HG02571 (cell line): ENCODE measurements around the gene MSX2.
"Not testable (repeated sequence)": the region's sequence is repeated elsewhere in the genome, so short reads cannot be mapped to it uniquely, and the experiment has no call there.

ENCODE experiments used
- ATAC-seq: cut with Tn5 transposase; IDR thresholded peaks from one replicate; pipeline ENCODE4 v1.9.1; 2021; ENCODE audit warnings: mild to moderate bottlenecking, moderate library complexity; ENCODE audit not compliant: unreplicated experiment

The MSX2 gene

DNA sequence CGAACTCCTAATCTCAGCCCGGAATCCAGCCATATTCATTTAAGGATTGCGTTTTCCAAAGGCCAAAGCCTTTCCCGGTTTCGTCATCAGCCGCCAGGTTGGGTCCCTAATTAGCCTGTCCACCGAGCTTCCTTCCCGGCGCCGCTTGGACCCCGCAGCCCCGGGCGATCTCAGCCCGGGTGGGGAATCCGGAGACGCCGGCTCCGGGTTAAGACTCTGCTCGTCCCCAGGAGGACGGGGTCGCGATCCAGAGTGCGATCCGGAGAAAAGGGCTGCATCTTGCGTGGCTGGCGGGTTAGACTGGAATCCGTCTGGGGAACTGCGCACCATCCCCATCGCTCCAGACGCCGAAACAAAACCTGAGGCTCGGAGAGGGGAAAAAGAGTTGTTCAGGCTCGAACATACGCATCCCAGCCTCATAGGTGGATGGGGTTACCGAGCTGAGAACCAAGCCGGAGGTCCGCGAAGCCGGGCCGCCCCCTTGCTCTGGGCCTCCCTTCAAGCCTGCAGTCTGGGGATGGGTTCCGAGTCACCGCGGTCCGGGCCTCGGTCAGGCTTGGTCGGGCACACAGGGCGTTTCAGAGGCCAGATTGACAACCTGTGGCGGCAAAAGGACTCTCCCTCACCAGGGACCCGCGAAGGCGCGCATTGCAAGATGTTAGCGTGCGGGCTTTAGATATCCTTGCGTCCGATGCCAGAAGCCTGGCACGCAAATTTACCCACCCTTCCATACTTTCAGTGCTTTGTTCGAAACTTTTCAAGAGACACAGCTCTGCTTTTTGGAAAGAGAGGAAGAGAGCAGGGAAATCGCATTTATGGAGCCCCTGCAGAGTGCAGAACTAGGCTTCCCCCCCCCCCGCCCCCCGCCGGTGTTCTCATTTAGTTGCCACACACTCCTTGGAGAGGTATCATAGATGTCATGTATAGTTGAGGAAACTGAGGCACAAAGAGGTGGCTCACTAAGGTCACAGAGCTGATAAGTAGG is 7.9 kb downstream of the MSX2 start:
- ATAC-seq, result no peak

- no peak for ATAC-seq
These were observed 8.8 kb downstream of the MSX2 start for GRCh38 chr5:174733091-174733690.

GRCh38 chr5:174733836-174734235 is 9.5 kb downstream of the MSX2 start:
- ATAC-seq, result no peak

GRCh38 chr5:174734571-174735497 is 10.5 kb downstream of the MSX2 start:
- ATAC-seq, result no peak

DNA sequence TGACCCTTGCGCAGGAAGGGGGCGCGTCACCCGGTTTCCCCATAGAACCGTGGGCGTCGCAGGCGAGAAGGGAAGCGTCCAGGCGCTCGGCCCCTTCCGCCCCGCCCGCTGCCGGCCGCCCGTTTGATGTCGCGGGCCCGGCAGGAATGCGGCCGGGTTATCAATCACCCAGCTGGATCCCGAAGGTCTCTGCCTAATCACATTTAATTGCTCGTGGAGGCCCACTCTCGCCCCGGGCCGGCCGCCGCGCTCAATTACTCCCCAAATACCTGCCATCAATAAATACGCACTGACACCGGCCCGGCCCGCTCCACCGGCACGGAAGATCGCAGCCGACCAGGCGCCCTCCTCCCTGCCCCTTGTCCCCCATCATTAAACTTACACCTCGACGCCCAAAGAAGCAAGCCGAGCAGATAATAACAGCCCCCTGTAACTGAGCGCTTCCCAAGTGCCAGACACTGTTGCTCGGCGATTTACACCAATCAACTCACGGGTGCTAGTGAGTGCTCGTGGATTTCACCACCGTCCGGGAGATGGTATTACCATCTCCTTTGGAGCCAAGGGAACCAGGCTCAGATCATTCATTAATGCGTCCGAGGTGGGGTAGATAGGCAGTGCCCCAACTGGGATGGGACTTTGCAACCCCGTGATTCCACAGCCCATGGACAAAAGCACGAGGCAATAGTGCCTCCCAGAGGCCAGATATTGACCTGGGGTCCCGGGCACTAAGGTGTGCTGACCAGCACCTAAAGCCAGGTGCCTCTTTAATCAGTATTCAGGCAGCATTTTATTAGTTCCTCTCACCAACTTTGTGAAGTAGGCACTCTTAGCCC is 11.3 kb downstream of the MSX2 start:
- no peak for ATAC-seq

GRCh38 chr5:174736331-174736721 is 11.9 kb downstream of the MSX2 start:
- ATAC-seq, result no peak

GRCh38 chr5:174736777-174737176 is 12.4 kb downstream of the MSX2 start:
- no peak for ATAC-seq

GRCh38 chr5:174737330-174737729 is 12.9 kb downstream of the MSX2 start:
- ATAC-seq, result no peak

DNA sequence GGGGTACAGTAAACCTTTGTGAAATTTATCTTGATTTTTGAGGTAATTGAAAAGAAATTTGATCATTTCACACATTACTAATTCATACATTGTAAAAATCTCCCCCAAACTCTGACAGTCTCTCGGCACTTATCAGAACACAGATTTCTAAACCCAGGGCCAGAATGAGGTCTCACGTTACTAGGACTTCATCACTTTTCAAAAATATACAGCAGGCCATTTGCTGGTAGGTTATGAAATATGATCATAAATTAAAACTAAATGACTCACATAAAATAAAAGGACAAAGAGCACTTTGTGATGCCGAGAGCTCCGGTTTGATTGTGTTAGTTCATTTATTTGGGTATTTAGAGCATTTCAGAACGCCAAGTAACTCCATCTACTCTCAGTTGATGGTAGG is 17.0 kb downstream of the MSX2 start:
- ATAC-seq, result no peak

GRCh38 chr5:174744896-174745295 is 20.5 kb downstream of the MSX2 start:
- ATAC-seq, result no peak

GRCh38 chr5:174745590-174746103 is 21.3 kb downstream of the MSX2 start:
- ATAC-seq, result no peak

- no peak for ATAC-seq
These were observed 26.3 kb downstream of the MSX2 start for GRCh38 chr5:174750711-174751110.

GRCh38 chr5:174751154-174752000 is 27.0 kb downstream of the MSX2 start:
- no peak for ATAC-seq

- ATAC-seq, result no peak
These were observed 27.7 kb downstream of the MSX2 start for GRCh38 chr5:174752121-174752520.

GRCh38 chr5:174755106-174755505 is 30.7 kb downstream of the MSX2 start:
- ATAC-seq, result no peak

DNA sequence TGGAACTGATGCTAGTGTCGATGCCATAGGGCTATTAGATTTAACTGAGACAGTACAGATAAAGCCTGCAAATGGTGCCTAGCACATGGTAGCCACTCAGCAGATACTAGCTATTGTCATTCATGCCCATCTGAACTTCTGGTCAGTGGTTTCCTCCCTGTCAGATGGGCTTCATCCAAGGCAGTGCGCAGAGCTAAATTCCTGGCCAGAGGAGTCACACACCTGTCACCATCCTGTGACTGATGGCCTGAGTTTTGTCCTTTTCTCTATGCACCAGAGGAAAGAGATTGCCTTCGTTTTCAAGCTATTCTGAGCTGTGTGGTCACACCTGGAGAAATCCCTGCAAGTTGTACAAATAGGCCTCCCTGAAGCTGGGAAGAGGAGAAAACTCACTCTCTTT is 34.7 kb downstream of the MSX2 start:
- no peak for ATAC-seq

- no peak for ATAC-seq
These were observed 36.3 kb downstream of the MSX2 start for GRCh38 chr5:174760721-174761120.

DNA sequence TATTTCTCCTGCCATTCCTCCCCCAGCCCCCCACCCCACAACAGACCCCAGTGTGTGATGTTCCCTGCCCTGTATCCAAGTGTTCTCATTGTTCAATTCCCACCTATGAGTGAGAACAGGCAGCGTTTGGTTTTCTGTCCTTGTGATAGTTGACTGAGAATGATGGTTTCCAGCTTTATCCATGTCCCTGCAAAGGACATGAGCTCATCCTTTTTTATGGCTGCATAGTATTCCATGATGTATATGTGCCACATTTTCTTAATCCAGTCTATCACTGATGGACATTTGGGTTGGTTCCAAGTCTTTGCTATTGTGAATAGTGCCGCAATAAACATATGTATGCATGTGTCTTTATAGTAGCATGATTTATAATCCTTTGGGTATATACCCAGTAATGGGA is 37.0 kb downstream of the MSX2 start:
- not testable (repeated sequence) for ATAC-seq

DNA sequence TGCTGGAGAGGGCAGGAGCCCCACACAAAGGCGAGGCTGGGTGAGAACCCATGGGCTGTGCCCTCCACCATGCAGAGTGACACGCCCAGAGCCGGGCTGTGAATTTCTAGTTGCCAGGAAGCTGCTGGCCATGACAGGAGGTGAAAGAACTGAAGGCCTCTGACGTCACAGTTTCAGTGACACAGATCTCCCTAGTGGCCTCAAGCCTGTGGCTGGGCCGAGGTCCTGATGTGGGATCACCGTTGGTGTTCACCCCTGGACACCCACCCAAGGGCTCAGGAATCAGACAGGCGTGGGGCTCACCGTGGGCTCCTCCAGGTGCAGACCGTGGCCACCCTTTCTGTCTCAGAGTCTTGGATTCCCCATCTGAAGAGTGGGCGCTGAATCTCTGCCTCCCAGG is 39.9 kb downstream of the MSX2 start:
- ATAC-seq, result no peak
